HCT116 (cell line): ENCODE measurements around the gene TMEM132C. TPM values are rescaled to one million over a fixed set of nuclear protein-coding genes. Genes with fewer than 3 reads are reported as not detected.

Experiments used
- ATAC-seq: fragments of 200-7000 bp; cut with Tn5 transposase; 2 replicates; pipeline ENCODE4 v1.9.1; 2020; ENCODE audit warnings: mild to moderate bottlenecking, moderate library complexity
- BruUV-seq: library from RNA; stranded (reverse); fragments of 400-500 nt; replicated peaks from 2 replicates; lab custom pipeline; 2021; lab: Mats Ljungman, UMichigan
- CTCF ChIA-PET: fragments of 300-600 bp; sonication (Branson Sonifier 250); formaldehyde crosslinking; loops from one replicate; lab custom pipeline; 2021; ENCODE audit warnings: antibody characterized with exemption; lab: Charles Lee
- POLR2A ChIA-PET: fragments of 300-600, 350-600 bp; sonication (Branson Sonifier 250); formaldehyde crosslinking; loops from one replicate; lab custom pipeline; 2021; ENCODE audit warnings: antibody characterized with exemption; lab: Charles Lee
- RAD21 ChIA-PET, 2 experiments: fragments of 300-600 bp; sonication (Branson Sonifier 250); formaldehyde crosslinking; loops; one replicate each; lab custom pipeline; 2023; ENCODE audit warnings: low total read pairs in 2 of 2; ENCODE audit not compliant: uncharacterized antibody in 2 of 2, unreplicated experiment in 2 of 2, low non-redundant PET in 1 of 2; lab: Charles Lee
- DNase-seq: peaks from one replicate; pipeline ENCODE4 v3.0.0-alpha.2; 2010; ENCODE audit warnings: low read depth, low spot score
- H2AFZ ChIP-seq: fragments of 200-600 bp; shearing (Covaris generic), sonication (generic); 2 replicates; pipeline ENCODE4 v1.6.1; 2017; ENCODE audit warnings: low read depth, mixed run types, mixed read lengths, antibody characterized with exemption, low read length; ENCODE audit not compliant: poor library complexity, severe bottlenecking
- H3K27ac ChIP-seq: 2 replicates; pipeline ENCODE4 v1.5.1; 2012; ENCODE audit warnings: low read depth, low read length
- H3K27me3 ChIP-seq: fragments of 200-600 bp; sonication (generic); 2 replicates; pipeline ENCODE4 v1.6.1; 2016; ENCODE audit warnings: mixed run types, low read length, mixed read lengths; ENCODE audit not compliant: insufficient read depth
- H3K36me3 ChIP-seq, 2 experiments: fragments of 200-500 bp in 1 of 2; fragments of 200-600 bp in 1 of 2; sonication (Bioruptor generic) in 1 of 2; sonication (generic) in 1 of 2; 2 replicates each; pipeline versions ENCODE4 v1.5.1 to v1.6.1; 2014 to 2016; ENCODE audit warnings: low read length in 2 of 2, inconsistent platforms in 1 of 2, mixed read lengths in 1 of 2, mixed run types in 1 of 2; ENCODE audit not compliant: insufficient read depth in 2 of 2, control insufficient read depth in 1 of 2
- H3K4me1 ChIP-seq, 2 experiments: fragments of 200-600 bp in 1 of 2; sonication (generic) in 1 of 2; 2 replicates each; pipeline versions ENCODE4 v1.5.1 to v1.6.1; 2012 to 2017; ENCODE audit warnings: low read length in 2 of 2, inconsistent platforms in 1 of 2, mild to moderate bottlenecking in 1 of 2, mixed read lengths in 1 of 2, mixed run types in 1 of 2, moderate library complexity in 1 of 2; ENCODE audit not compliant: insufficient read depth in 2 of 2, control insufficient read depth in 1 of 2
- H3K4me2 ChIP-seq: fragments of 200-600 bp; sonication (generic); 2 replicates; pipeline ENCODE4 v1.6.1; 2017; ENCODE audit warnings: mixed run types, low read length, mixed read lengths
- H3K4me3 ChIP-seq, 2 experiments: fragments of 200-600 bp in 1 of 2; sonication (generic) in 1 of 2; replicated peaks in 1 of 2; 2 replicates each; pipeline ENCODE4 v1.5.1; 2011 to 2016; ENCODE audit warnings: low read length in 2 of 2, control low read depth in 1 of 2, low read depth in 1 of 2, mild to moderate bottlenecking in 1 of 2, mixed read lengths in 1 of 2, mixed run types in 1 of 2
- H3K79me2 ChIP-seq: fragments of 200-600 bp; sonication (generic); 2 replicates; pipeline ENCODE4 v1.6.1; 2017; ENCODE audit warnings: mild to moderate bottlenecking, mixed run types, low read length, moderate library complexity, mixed read lengths; ENCODE audit not compliant: insufficient read depth
- H3K9ac ChIP-seq: fragments of 200-600 bp; sonication (generic); 2 replicates; pipeline ENCODE4 v1.6.1; 2016; ENCODE audit warnings: low read length, mixed read lengths
- H3K9me2 ChIP-seq: fragments of 200-600 bp; sonication (generic), shearing (Covaris generic); 2 replicates; pipeline ENCODE4 v1.6.1; 2017; ENCODE audit warnings: mixed run types, mild to moderate bottlenecking, moderate library complexity; ENCODE audit not compliant: insufficient read depth
- H3K9me3 ChIP-seq, 2 experiments: fragments of 200-500 bp in 1 of 2; fragments of 200-600 bp in 1 of 2; sonication (Bioruptor generic) in 1 of 2; sonication (generic) in 1 of 2; 2 replicates each; pipeline ENCODE4 v1.6.1; 2014 to 2017; ENCODE audit warnings: low read length in 2 of 2, mixed read lengths in 2 of 2, inconsistent platforms in 1 of 2, low read depth in 1 of 2, mild to moderate bottlenecking in 1 of 2, mixed run types in 1 of 2, moderate library complexity in 1 of 2; ENCODE audit not compliant: control insufficient read depth in 1 of 2, insufficient read depth in 1 of 2
- H4K20me1 ChIP-seq: fragments of 200-600 bp; sonication (generic), shearing (Covaris generic); 2 replicates; pipeline ENCODE4 v1.6.1; 2017; ENCODE audit warnings: mixed run types, mild to moderate bottlenecking, moderate library complexity; ENCODE audit not compliant: insufficient read depth
- ATF3 ChIP-seq: IDR thresholded peaks from 2 replicates; pipeline ENCODE4 v1.6.1; 2012
- CBX3 ChIP-seq: IDR thresholded peaks from 2 replicates; pipeline ENCODE4 v1.6.1; 2012; ENCODE audit warnings: low read depth
- CEBPB ChIP-seq: IDR thresholded peaks from 2 replicates; pipeline ENCODE4 v1.6.1; 2012; ENCODE audit warnings: low read depth
- EGR1 ChIP-seq: IDR thresholded peaks from 2 replicates; pipeline ENCODE4 v1.6.1; 2012; ENCODE audit warnings: low read depth
- ELF1 ChIP-seq: IDR thresholded peaks from 2 replicates; pipeline ENCODE4 v1.6.1; 2012; ENCODE audit warnings: low read depth, borderline replicate concordance
- EZH2phosphoT487 ChIP-seq: fragments of 200-600 bp; IDR thresholded peaks from 2 replicates; pipeline ENCODE4 v1.6.1; 2018; ENCODE audit warnings: antibody characterized with exemption, borderline replicate concordance
- FOSL1 ChIP-seq: IDR thresholded peaks from 2 replicates; pipeline ENCODE4 v1.6.1; 2012; ENCODE audit warnings: low read depth
- MAX ChIP-seq: IDR thresholded peaks from 2 replicates; pipeline ENCODE4 v1.6.1; 2012
- POLR2AphosphoS5 ChIP-seq: IDR thresholded peaks from 2 replicates; pipeline ENCODE4 v1.6.1; 2011; ENCODE audit warnings: mild to moderate bottlenecking, low read depth, low read length, moderate library complexity
- REST ChIP-seq: IDR thresholded peaks from 2 replicates; pipeline ENCODE4 v1.6.1; 2012; ENCODE audit warnings: low read depth
- SIN3A ChIP-seq: IDR thresholded peaks from 2 replicates; pipeline ENCODE4 v1.6.1; 2012; ENCODE audit warnings: low read depth
- YY1 ChIP-seq: IDR thresholded peaks from 2 replicates; pipeline ENCODE4 v1.6.1; 2011; ENCODE audit warnings: low read length, low read depth, moderate library complexity, mild to moderate bottlenecking; ENCODE audit not compliant: insufficient replicate concordance; ENCODE audit errors: extremely low read depth
- ZBTB33 ChIP-seq: IDR thresholded peaks from 2 replicates; pipeline ENCODE4 v1.6.1; 2011; ENCODE audit warnings: mild to moderate bottlenecking, low read length, moderate library complexity; ENCODE audit not compliant: insufficient replicate concordance; ENCODE audit errors: extremely low read depth
- ZFX ChIP-seq: fragments of 450-650 bp; IDR thresholded peaks from 2 replicates; pipeline ENCODE4 v1.6.1; 2017
- ZNF274 ChIP-seq: fragments of 200-500 bp; sonication (Bioruptor generic); IDR thresholded peaks from 2 replicates; pipeline ENCODE4 v1.6.1; 2014; ENCODE audit warnings: mild to moderate bottlenecking, low read depth, low read length, inconsistent platforms
- intact Hi-C: fragments of 100-400 bp; cut with micrococcal nuclease; formaldehyde crosslinking; loops from 2 replicates; pipeline ENCODE4 v1.10.0; 2022
- total RNA-seq: library from RNA; stranded (reverse); gene quantifications from one replicate; pipeline ENCODE4 v1.2.1, GENCODE V29; 2021; ENCODE audit not compliant: unreplicated experiment

Gene TMEM132C
- total RNA-seq, 1 experiment from 2014 or later = not detected

GRCh38 chr12:128459067-128459466 is 192.1 kb downstream of the TMEM132C start:
- no peaks in the 10 kb centered on the region for H3K9me2 ChIP-seq
- H3K27me3 ChIP-seq = no peaks in the 10 kb centered on the region
- no peaks in the 10 kb centered on the region for H3K36me3 ChIP-seq
- no peak overlapping the region for H3K4me3 ChIP-seq
- H3K4me1 ChIP-seq = no peaks in the 10 kb centered on the region
- no peaks in the 10 kb centered on the region for H4K20me1 ChIP-seq
- H3K79me2 ChIP-seq = no peaks in the 10 kb centered on the region
- RAD21 ChIA-PET = no interaction called here
- BruUV-seq = no TSS peak
- no peak overlapping the region for H2AFZ ChIP-seq
- H3K4me2 ChIP-seq = no peak overlapping the region
- no peak overlapping the region for H3K27ac ChIP-seq
- H3K9me3 ChIP-seq = peaks cover 4 to 13% of the 10 kb centered on the region in 2 experiments; a peak in 2 of 4 replicates
- POLR2A ChIA-PET = no interaction called here
- intact Hi-C loops = no loop called here
- DNase-seq (no peak), ATAC-seq (no peak)
- TF ChIP-seq ATF3 (no peak), REST (no peak), CEBPB (no peak), ELF1 (no peak), ZNF274 (no peak), SIN3A (no peak), EZH2phosphoT487 (no peak), ZBTB33 (no peak), EGR1 (no peak), MAX (no peak), FOSL1 (no peak), CBX3 (no peak), ZFX (no peak), YY1 (no peak), POLR2AphosphoS5 (no peak)
- CTCF ChIA-PET = no interaction called here
- no peak overlapping the region for H3K9ac ChIP-seq
